ENCODE measurements around the gene KIZ.

- TF ChIP-seq EZH2 (IDR thresholded peaks at IDR 0.05) (no peak), POLR2AphosphoS5 (IDR thresholded peaks at IDR 0.05; ENCODE audit: borderline replicate concordance, low read depth, low read length) (no peak), FOXP2 (optimal IDR thresholded peaks at IDR 0.05; ENCODE audit: control extremely low read depth, extremely low read length, insufficient read depth) (no peak)
Measured at GRCh38 chr20:21082584-21082983, 43.3 kb upstream of the KIZ start.

All from SK-N-MC (cell line).